ENCODE results near the gene ABCG2.

Gene ABCG2

DNA sequence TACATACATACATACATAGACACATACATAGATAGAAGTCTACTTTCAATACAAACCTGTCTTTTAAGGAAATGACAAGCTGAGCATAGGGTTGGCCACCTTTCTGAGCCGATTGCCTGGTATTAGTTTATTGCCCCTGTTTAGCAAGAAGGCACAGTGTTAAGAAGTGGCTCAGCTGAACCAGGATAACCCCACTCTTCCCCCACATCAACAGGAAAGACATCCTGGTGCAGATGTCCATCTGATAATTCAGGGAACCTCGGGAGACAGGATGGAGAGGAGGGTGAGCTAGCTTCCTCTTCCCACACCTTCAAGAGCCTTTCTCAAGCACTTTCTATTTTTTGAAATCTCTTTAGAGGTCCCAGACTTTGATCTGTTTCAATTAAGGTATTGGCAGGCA, 98.7 kb downstream of the ABCG2 start:
- TF ChIP-seq FOXP2 (optimal IDR thresholded peaks at IDR 0.05; ENCODE audit: borderline replicate concordance, extremely low read depth, extremely low read length, insufficient read depth) (no peak), TAF1 (IDR thresholded peaks at IDR 0.05; ENCODE audit: borderline replicate concordance, insufficient read depth, low read length) (no peak), SIN3A (IDR thresholded peaks at IDR 0.05; ENCODE audit: borderline replicate concordance, insufficient read depth, low read length) (no peak), POLR2AphosphoS5 (IDR thresholded peaks at IDR 0.05; ENCODE audit: low read depth, low read length) (no peak)
- TF ChIP-seq, protein P1, sequence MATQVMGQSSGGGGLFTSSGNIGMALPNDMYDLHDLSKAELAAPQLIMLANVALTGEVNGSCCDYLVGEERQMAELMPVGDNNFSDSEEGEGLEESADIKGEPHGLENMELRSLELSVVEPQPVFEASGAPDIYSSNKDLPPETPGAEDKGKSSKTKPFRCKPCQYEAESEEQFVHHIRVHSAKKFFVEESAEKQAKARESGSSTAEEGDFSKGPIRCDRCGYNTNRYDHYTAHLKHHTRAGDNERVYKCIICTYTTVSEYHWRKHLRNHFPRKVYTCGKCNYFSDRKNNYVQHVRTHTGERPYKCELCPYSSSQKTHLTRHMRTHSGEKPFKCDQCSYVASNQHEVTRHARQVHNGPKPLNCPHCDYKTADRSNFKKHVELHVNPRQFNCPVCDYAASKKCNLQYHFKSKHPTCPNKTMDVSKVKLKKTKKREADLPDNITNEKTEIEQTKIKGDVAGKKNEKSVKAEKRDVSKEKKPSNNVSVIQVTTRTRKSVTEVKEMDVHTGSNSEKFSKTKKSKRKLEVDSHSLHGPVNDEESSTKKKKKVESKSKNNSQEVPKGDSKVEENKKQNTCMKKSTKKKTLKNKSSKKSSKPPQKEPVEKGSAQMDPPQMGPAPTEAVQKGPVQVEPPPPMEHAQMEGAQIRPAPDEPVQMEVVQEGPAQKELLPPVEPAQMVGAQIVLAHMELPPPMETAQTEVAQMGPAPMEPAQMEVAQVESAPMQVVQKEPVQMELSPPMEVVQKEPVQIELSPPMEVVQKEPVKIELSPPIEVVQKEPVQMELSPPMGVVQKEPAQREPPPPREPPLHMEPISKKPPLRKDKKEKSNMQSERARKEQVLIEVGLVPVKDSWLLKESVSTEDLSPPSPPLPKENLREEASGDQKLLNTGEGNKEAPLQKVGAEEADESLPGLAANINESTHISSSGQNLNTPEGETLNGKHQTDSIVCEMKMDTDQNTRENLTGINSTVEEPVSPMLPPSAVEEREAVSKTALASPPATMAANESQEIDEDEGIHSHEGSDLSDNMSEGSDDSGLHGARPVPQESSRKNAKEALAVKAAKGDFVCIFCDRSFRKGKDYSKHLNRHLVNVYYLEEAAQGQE (IDR thresholded peaks at IDR 0.05; ENCODE audit: insufficient read depth in 1 of 2, low read depth in 2 of 2, low read length in 2 of 2), result no peak

DNA sequence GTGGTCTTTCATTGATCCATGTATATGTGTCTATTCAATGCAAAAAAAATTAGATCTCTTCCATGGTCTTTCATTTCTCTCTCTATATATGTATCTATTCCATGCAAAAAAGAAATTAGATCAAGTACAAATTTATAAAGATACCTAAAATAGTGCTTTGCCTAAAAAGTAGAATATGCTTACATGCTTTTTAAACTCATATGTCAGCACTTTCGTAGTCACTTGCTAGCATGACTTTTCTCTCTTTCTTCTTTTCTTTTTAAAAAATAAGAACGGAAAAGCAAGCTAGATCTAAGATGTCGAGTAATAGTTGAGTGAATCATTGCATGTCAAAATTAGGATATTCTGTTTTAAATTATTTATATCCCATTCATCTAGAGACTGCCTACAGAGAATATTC, 100.1 kb downstream of the ABCG2 start:
- TF ChIP-seq SIN3A (IDR thresholded peaks at IDR 0.05; ENCODE audit: borderline replicate concordance, insufficient read depth, low read length), result no peak
- no peak for TF ChIP-seq TAF1 (IDR thresholded peaks at IDR 0.05; ENCODE audit: borderline replicate concordance, insufficient read depth, low read length)
- TF ChIP-seq FOXP2 (optimal IDR thresholded peaks at IDR 0.05; ENCODE audit: borderline replicate concordance, extremely low read depth, extremely low read length, insufficient read depth), result no peak
- TF ChIP-seq, protein P1 (IDR thresholded peaks at IDR 0.05; ENCODE audit: insufficient read depth in 1 of 2, low read depth in 2 of 2, low read length in 2 of 2), result no peak
- no peak for TF ChIP-seq POLR2AphosphoS5 (IDR thresholded peaks at IDR 0.05; ENCODE audit: low read depth, low read length)

DNA sequence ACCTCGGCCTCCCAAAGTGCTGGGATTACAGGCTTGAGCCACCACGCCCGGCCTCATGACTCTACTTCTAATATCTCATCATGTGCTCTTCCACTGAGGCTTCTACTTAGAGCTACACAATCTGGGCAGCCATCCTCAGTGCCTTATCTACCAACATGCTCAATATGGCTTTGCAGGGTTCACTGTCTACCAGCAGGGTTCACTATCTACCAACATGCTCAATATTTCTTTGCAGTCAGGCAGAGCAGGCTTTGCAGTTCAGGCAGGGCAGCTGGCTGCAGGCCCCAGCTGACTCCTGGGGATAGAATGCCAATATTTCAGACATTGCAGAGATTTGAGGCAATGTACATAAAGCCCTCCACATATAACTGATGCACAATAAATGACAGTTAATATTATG, 103.5 kb downstream of the ABCG2 start:
- TF ChIP-seq TAF1 (IDR thresholded peaks at IDR 0.05; ENCODE audit: borderline replicate concordance, insufficient read depth, low read length) (no peak), FOXP2 (optimal IDR thresholded peaks at IDR 0.05; ENCODE audit: borderline replicate concordance, extremely low read depth, extremely low read length, insufficient read depth) (no peak), POLR2AphosphoS5 (IDR thresholded peaks at IDR 0.05; ENCODE audit: low read depth, low read length) (no peak), SIN3A (IDR thresholded peaks at IDR 0.05; ENCODE audit: borderline replicate concordance, insufficient read depth, low read length) (no peak)
- TF ChIP-seq, protein P1 (IDR thresholded peaks at IDR 0.05; ENCODE audit: insufficient read depth in 1 of 2, low read depth in 2 of 2, low read length in 2 of 2), result no peak

DNA sequence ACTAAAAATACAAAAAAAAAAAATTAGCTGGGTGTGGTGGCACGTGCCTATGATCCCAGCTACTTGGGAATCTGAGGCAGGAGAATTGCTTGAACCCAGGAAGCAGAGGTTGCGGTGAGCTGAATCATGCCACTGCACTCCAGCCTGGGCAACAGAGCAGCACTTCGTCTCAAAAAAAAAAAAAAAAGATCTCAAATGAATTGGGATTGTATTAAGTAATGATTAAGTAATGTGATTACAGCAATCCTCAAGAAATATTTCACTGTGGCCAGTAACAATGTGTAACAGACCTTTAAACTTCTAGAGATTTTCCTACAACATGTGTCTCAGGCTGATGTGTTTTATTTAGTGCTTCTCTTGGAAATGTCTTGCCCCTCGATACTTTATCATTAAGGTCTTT, 104.2 kb downstream of the ABCG2 start:
- no peak for TF ChIP-seq SIN3A (IDR thresholded peaks at IDR 0.05; ENCODE audit: borderline replicate concordance, insufficient read depth, low read length)
- TF ChIP-seq, protein P1 (IDR thresholded peaks at IDR 0.05; ENCODE audit: insufficient read depth in 1 of 2, low read depth in 2 of 2, low read length in 2 of 2), result no peak
- TF ChIP-seq TAF1 (IDR thresholded peaks at IDR 0.05; ENCODE audit: borderline replicate concordance, insufficient read depth, low read length), result no peak
- no peak for TF ChIP-seq POLR2AphosphoS5 (IDR thresholded peaks at IDR 0.05; ENCODE audit: low read depth, low read length)
- no peak for TF ChIP-seq FOXP2 (optimal IDR thresholded peaks at IDR 0.05; ENCODE audit: borderline replicate concordance, extremely low read depth, extremely low read length, insufficient read depth)

DNA sequence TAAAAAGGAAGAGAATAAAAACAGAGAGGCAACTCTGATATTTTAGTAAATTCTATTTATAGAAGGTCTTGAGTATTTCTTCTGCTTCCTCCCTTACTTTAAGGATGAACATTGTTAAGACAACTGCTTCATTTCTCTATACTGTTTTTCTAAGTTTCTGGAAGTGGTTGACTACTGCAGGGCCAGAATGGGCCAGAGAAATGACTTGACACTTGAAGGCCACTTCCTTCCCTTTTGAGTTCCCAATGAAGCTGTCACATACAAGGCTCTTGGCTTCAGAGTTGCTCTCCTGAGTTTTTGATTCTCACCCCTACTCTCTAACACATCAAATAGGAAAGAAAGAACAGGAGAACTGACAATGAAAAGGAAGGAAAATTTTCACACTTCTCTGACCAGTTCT, 113.4 kb downstream of the ABCG2 start:
- TF ChIP-seq SIN3A (IDR thresholded peaks at IDR 0.05; ENCODE audit: borderline replicate concordance, insufficient read depth, low read length), result no peak
- no peak for TF ChIP-seq FOXP2 (optimal IDR thresholded peaks at IDR 0.05; ENCODE audit: borderline replicate concordance, extremely low read depth, extremely low read length, insufficient read depth)
- TF ChIP-seq, protein P1 (IDR thresholded peaks at IDR 0.05; ENCODE audit: insufficient read depth in 1 of 2, low read depth in 2 of 2, low read length in 2 of 2), result no peak
- TF ChIP-seq TAF1 (IDR thresholded peaks at IDR 0.05; ENCODE audit: borderline replicate concordance, insufficient read depth, low read length), result no peak
- TF ChIP-seq POLR2AphosphoS5 (IDR thresholded peaks at IDR 0.05; ENCODE audit: low read depth, low read length), result no peak

All from PFSK-1 (cell line).